Neural cell (in vitro differentiated cells): ENCODE data around the gene GTF2A1. TPM values are rescaled to one million over a fixed set of nuclear protein-coding genes. Genes with fewer than 3 reads are reported as not detected.

Experiments
- H2AFZ ChIP-seq: fragments of 200-600, 300-800 bp; sonication (generic), shearing (Covaris generic); 2 replicates; pipeline ENCODE4 v1.6.0; 2014; ENCODE audit warnings: low read depth, mild to moderate bottlenecking, antibody characterized with exemption, low read length, moderate library complexity
- H3F3A ChIP-seq: fragments of 200-600 bp; shearing (Covaris generic); 2 replicates; pipeline ENCODE4 v1.6.1; 2016; ENCODE audit warnings: mild to moderate bottlenecking, moderate library complexity, mixed read lengths, antibody characterized with exemption, low read length; ENCODE audit not compliant: insufficient read depth, poor library complexity, severe bottlenecking
- H3K27ac ChIP-seq: fragments of 200-600, 300-800 bp; sonication (generic), shearing (Covaris generic); 2 replicates; pipeline ENCODE4 v1.5.1; 2014; ENCODE audit warnings: mild to moderate bottlenecking, low read length, moderate library complexity
- H3K27me3 ChIP-seq: fragments of 300-800, 200-600 bp; sonication (generic), shearing (Covaris generic); 2 replicates; pipeline ENCODE4 v1.6.0; 2014; ENCODE audit warnings: mild to moderate bottlenecking, low read depth, low read length, moderate library complexity; ENCODE audit not compliant: insufficient read depth
- H3K36me3 ChIP-seq: fragments of 300-800, 200-600 bp; sonication (generic), shearing (Covaris generic); 2 replicates; pipeline ENCODE4 v1.5.1; 2014; ENCODE audit warnings: mild to moderate bottlenecking, antibody characterized with exemption, low read length, moderate library complexity; ENCODE audit not compliant: insufficient read depth
- H3K4me2 ChIP-seq: fragments of 300-800, 200-600 bp; sonication (generic), shearing (Covaris generic); 2 replicates; pipeline ENCODE4 v1.6.0; 2014; ENCODE audit warnings: mild to moderate bottlenecking, low read length
- H3K4me3 ChIP-seq: fragments of 300-800, 200-600 bp; sonication (generic), shearing (Covaris generic); 2 replicates; pipeline ENCODE4 v1.5.1; 2014; ENCODE audit warnings: mild to moderate bottlenecking, low read length, moderate library complexity
- H3K79me2 ChIP-seq: fragments of 200-600 bp; shearing (Covaris generic); replicated peaks from 2 replicates; pipeline ENCODE4 v1.6.0; 2014; ENCODE audit warnings: mild to moderate bottlenecking, low read length, moderate library complexity; ENCODE audit not compliant: insufficient read depth
- H3K9ac ChIP-seq: fragments of 300-800, 200-600 bp; sonication (generic), shearing (Covaris generic); 2 replicates; pipeline ENCODE4 v1.6.1; 2016; ENCODE audit warnings: mild to moderate bottlenecking, low read length, mixed read lengths
- H3K9me2 ChIP-seq: fragments of 200-600 bp; shearing (Covaris generic); 2 replicates; pipeline ENCODE4 v1.6.1; 2016; ENCODE audit warnings: mild to moderate bottlenecking, low read length, mixed read lengths; ENCODE audit not compliant: insufficient read depth
- H3K9me3 ChIP-seq: fragments of 200-600, 300-800 bp; sonication (generic), shearing (Covaris generic); 2 replicates; pipeline ENCODE4 v1.6.1; 2016; ENCODE audit warnings: mild to moderate bottlenecking, mixed run types, low read length, moderate library complexity, mixed read lengths
- H4K20me1 ChIP-seq: fragments of 200-600 bp; shearing (Covaris generic); 2 replicates; pipeline ENCODE4 v1.6.1; 2016; ENCODE audit warnings: mild to moderate bottlenecking, mixed run types; ENCODE audit not compliant: insufficient read depth
- CTCF ChIP-seq: fragments of 450-650 bp; IDR thresholded peaks from 2 replicates; pipeline ENCODE4 v1.5.1; 2014; ENCODE audit warnings: antibody characterized with exemption, mild to moderate bottlenecking, moderate library complexity; ENCODE audit not compliant: poor library complexity, severe bottlenecking
- EP300 ChIP-seq: fragments of 450-650 bp; conservative IDR thresholded peaks from 2 replicates; pipeline ENCODE4 v1.6.1; 2014; ENCODE audit warnings: antibody characterized with exemption, mild to moderate bottlenecking, moderate library complexity; ENCODE audit not compliant: poor library complexity, severe bottlenecking
- EZH2 ChIP-seq: fragments of 200-600, 300-800 bp; shearing (Covaris generic), sonication (generic); IDR thresholded peaks from 2 replicates; pipeline ENCODE4 v1.6.1; 2014; ENCODE audit warnings: antibody characterized with exemption, low read length, borderline replicate concordance, mild to moderate bottlenecking; ENCODE audit not compliant: insufficient read depth, poor library complexity, severe bottlenecking
- MXI1 ChIP-seq: fragments of 450-650 bp; conservative IDR thresholded peaks from 2 replicates; pipeline ENCODE4 v1.6.1; 2014; ENCODE audit warnings: antibody characterized with exemption, mild to moderate bottlenecking; ENCODE audit not compliant: poor library complexity, severe bottlenecking
- POLR2AphosphoS5 ChIP-seq: IDR thresholded peaks from 2 replicates; pipeline ENCODE4 v1.6.1; 2012
- RAD21 ChIP-seq: fragments of 450-650 bp; conservative IDR thresholded peaks from 2 replicates; pipeline ENCODE4 v1.6.1; 2014; ENCODE audit warnings: antibody characterized with exemption, mild to moderate bottlenecking, moderate library complexity
- REST ChIP-seq: IDR thresholded peaks from 2 replicates; pipeline ENCODE4 v1.6.1; 2012; ENCODE audit warnings: borderline replicate concordance
- SMC3 ChIP-seq: fragments of 450-650 bp; conservative IDR thresholded peaks from 2 replicates; pipeline ENCODE4 v1.6.1; 2014; ENCODE audit warnings: antibody characterized with exemption, mild to moderate bottlenecking, moderate library complexity; ENCODE audit not compliant: poor library complexity
- TAF1 ChIP-seq: IDR thresholded peaks from 2 replicates; pipeline ENCODE4 v1.6.1; 2012; ENCODE audit warnings: low read depth
- polyA plus RNA-seq: library from polyadenylated mRNA; depleted of rRNA; stranded (reverse); fragments of >200 nt; gene quantifications from 2 replicates; pipeline ENCODE4 v1.2.3, GENCODE V29; 2014

GTF2A1 gene
- polyA plus RNA-seq, 1 donor from 2014 or later: 37.3 TPM

GRCh38 chr14:81179631-81180030 lies 41.1 kb downstream of the GTF2A1 start:
- H3K4me2 ChIP-seq: no peak overlapping the region
- no peaks in the 10 kb centered on the region for H3K36me3 ChIP-seq
- H3K27ac ChIP-seq: no peak overlapping the region
- no peaks in the 10 kb centered on the region for H3K79me2 ChIP-seq
- no peaks in the 10 kb centered on the region for H3F3A ChIP-seq
- H2AFZ ChIP-seq: no peak overlapping the region
- H3K27me3 ChIP-seq: no peaks in the 10 kb centered on the region
- H3K4me3 ChIP-seq: no peak overlapping the region
- H3K9ac ChIP-seq: no peak overlapping the region
- H3K9me2 ChIP-seq: no peaks in the 10 kb centered on the region
- TF ChIP-seq CTCF (no peak), REST (no peak), EZH2 (no peak), MXI1 (no peak), RAD21 (no peak), TAF1 (no peak), SMC3 (no peak), EP300 (no peak), POLR2AphosphoS5 (no peak)
- no peaks in the 10 kb centered on the region for H4K20me1 ChIP-seq
- H3K9me3 ChIP-seq: no peaks in the 10 kb centered on the region

GRCh38 chr14:81178063-81178462 lies 42.7 kb downstream of the GTF2A1 start:
- TF ChIP-seq EP300 (no peak), POLR2AphosphoS5 (no peak), TAF1 (no peak)
- Histone ChIP-seq H3K27me3 (no peaks in the 10 kb centered on the region), H3K9me2 (no peaks in the 10 kb centered on the region), H3F3A (no peaks in the 10 kb centered on the region), H3K9ac (no peak overlapping the region), H3K4me3 (no peak overlapping the region), H3K36me3 (no peaks in the 10 kb centered on the region), H3K27ac (no peak overlapping the region), H2AFZ (no peak overlapping the region), H3K4me2 (no peak overlapping the region), H3K9me3 (no peaks in the 10 kb centered on the region), H3K79me2 (no peaks in the 10 kb centered on the region), H4K20me1 (no peaks in the 10 kb centered on the region)

- Histone ChIP-seq H3K9me2 (no peaks in the 10 kb centered on the region), H3K27ac (no peak overlapping the region), H3F3A (no peaks in the 10 kb centered on the region), H3K27me3 (no peaks in the 10 kb centered on the region), H3K4me3 (no peak overlapping the region), H3K36me3 (no peaks in the 10 kb centered on the region), H3K9ac (no peak overlapping the region), H2AFZ (no peak overlapping the region), H3K79me2 (no peaks in the 10 kb centered on the region), H3K4me2 (no peak overlapping the region), H4K20me1 (no peaks in the 10 kb centered on the region), H3K9me3 (no peaks in the 10 kb centered on the region)
- no peak for TF ChIP-seq EP300
- no peak for TF ChIP-seq RAD21
- no peak for TF ChIP-seq POLR2AphosphoS5
- TF ChIP-seq TAF1: no peak
Measured at GRCh38 chr14:81177225-81177624, 43.5 kb downstream of the GTF2A1 start.
